ENCODE results near the gene ABL2. TPM values are rescaled to one million over a fixed set of nuclear protein-coding genes. Genes with fewer than 3 reads are reported as not detected.

ABL2 gene
- total RNA-seq: 37.7 and 45.8 TPM in 2 replicates

GRCh38 chr1:179229214-179230140, at the start of gene ABL2:
Gene ABL2 (minus strand): TSS chr1:179229677. CDS start chr1:179229397, 280 bp downstream.

GRCh38 chr1:179081687-179082332, 147.7 kb downstream of the ABL2 start, which contains the start of gene TOR3A:
Gene TOR3A (plus strand): TSS chr1:179082070. CDS start chr1:179082129, 59 bp downstream.

Other genes starting within 250 kb of the ABL2 start
- 51.9 and 54.6 TPM in 2 replicates for gene FAM20B, start 203.8 kb downstream of the ABL2 start, total RNA-seq
- 50.9 and 70.6 TPM in 2 replicates for gene TOR3A, start 147.6 kb downstream of the ABL2 start, total RNA-seq
- gene SOAT1, start 64.1 kb upstream of the ABL2 start, total RNA-seq: 47.0 and 47.8 TPM in 2 replicates
- 0.17 and 0.29 TPM in 2 replicates for gene AXDND1, start 136.3 kb upstream of the ABL2 start, total RNA-seq

Measured in smooth muscle cell of trachea (primary cell).